ENCODE results near the gene RBBP8. TPM values are rescaled to one million over a fixed set of nuclear protein-coding genes. Genes with fewer than 3 reads are reported as not detected.
A peak's percentile ranks its signal among the peaks of the same experiment; 100 is the strongest.

RBBP8 gene
- polyA plus RNA-seq, 3 donors: 5.8 to 9.6 (median 7.8) TPM

- Histone ChIP-seq H3K79me2 (ENCODE audit: insufficient read depth, low read length) (no peaks in the 10 kb centered on the region), H3K9me3 (replicated peaks in 1 of 2; ENCODE audit: control insufficient read depth in 1 of 2, insufficient read depth in 1 of 2, low read length in 2 of 2) (no peaks in the 10 kb centered on the region), H2AFZ (ENCODE audit: insufficient read depth, low read depth, low read length, poor library complexity, severe bottlenecking) (no peak overlapping the region), H3K27me3 (ENCODE audit: control insufficient read depth in 2 of 2, insufficient read depth in 2 of 2, low read length in 2 of 2) (no peaks in the 10 kb centered on the region), H4K20me1 (ENCODE audit: insufficient read depth, low read length) (no peaks in the 10 kb centered on the region), H3K4me1 (ENCODE audit: control insufficient read depth in 1 of 2, insufficient read depth in 2 of 2, low read length in 2 of 2) (no peaks in the 10 kb centered on the region), H3K9ac (ENCODE audit: insufficient read depth, low read length, poor library complexity, severe bottlenecking) (no peak overlapping the region), H3K27ac (ENCODE audit: low read depth in 1 of 2, low read length in 2 of 2) (no peak overlapping the region), H3K4me3 (replicated peaks in 1 of 3; ENCODE audit: low read depth in 2 of 3, low read length in 3 of 3) (no peak overlapping the region), H3K4me2 (replicated peaks; ENCODE audit: extremely low read depth, low read length, poor library complexity, severe bottlenecking) (no peak overlapping the region), H3K36me3 (replicated peaks in 1 of 2; ENCODE audit: control insufficient read depth in 1 of 2, insufficient read depth in 2 of 2, low read length in 2 of 2) (no peaks in the 10 kb centered on the region)
- TF ChIP-seq, protein P1, sequence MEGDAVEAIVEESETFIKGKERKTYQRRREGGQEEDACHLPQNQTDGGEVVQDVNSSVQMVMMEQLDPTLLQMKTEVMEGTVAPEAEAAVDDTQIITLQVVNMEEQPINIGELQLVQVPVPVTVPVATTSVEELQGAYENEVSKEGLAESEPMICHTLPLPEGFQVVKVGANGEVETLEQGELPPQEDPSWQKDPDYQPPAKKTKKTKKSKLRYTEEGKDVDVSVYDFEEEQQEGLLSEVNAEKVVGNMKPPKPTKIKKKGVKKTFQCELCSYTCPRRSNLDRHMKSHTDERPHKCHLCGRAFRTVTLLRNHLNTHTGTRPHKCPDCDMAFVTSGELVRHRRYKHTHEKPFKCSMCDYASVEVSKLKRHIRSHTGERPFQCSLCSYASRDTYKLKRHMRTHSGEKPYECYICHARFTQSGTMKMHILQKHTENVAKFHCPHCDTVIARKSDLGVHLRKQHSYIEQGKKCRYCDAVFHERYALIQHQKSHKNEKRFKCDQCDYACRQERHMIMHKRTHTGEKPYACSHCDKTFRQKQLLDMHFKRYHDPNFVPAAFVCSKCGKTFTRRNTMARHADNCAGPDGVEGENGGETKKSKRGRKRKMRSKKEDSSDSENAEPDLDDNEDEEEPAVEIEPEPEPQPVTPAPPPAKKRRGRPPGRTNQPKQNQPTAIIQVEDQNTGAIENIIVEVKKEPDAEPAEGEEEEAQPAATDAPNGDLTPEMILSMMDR (IDR thresholded peaks at IDR 0.05): no peak
- no peak overlapping the region for H3K4me3 Mint-ChIP-seq
- no peak overlapping the region for H3K27ac Mint-ChIP-seq
- peaks cover 0 to 5% (median 2%) of the 10 kb centered on the region in 7 donors for H3K9me3 Mint-ChIP-seq
- DNase-seq: no peak
- no peaks in the 10 kb centered on the region for H3K4me1 Mint-ChIP-seq
- H3K36me3 Mint-ChIP-seq: no peaks in the 10 kb centered on the region
- H3K27me3 Mint-ChIP-seq (ENCODE audit: low read depth in 3 of 3): peaks cover 0 to 7% (median 2%) of the 10 kb centered on the region in 3 donors
- intact Hi-C loops (cut with micrococcal nuclease): loop anchor here in 1 of 2 donors (10.0 kb wide), 1 partner anchor 63 kb away; no protein-coding TSS in a partner anchor
Measured at GRCh38 chr18:23042133-23042532, 109.0 kb downstream of the RBBP8 start.

DNA sequence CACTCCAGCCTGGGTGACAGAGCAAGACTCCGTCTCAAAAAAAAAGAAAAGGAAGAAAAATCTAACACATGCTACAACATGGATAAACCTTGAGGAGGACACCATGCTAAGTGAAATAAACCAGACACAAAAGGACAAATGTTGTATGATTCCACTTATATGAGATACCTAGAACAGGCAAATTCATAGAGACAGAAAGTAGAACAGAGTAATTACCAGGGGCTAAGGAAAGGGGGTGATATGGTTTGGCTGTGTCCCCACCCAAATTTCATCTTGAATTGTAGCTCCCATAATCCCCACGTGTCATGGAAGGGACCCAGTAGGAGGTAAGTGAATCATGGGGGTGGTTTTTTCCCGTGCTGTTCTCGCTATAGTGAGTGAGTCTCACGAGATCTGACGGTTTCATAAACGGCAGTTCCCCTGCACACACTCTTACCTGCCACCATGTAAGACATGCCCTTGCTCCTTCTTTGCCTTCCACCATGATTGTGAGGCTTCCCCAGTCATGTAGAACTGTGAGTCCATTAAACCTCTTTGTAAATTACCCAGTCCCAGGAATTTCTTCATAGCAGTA is 110.8 kb downstream of the RBBP8 start:
- intact Hi-C loops (cut with micrococcal nuclease): loop anchor here in 1 of 2 donors (10.0 kb wide), 1 partner anchor 61 kb away; no protein-coding TSS in a partner anchor
- TF ChIP-seq, protein P1 (IDR thresholded peaks at IDR 0.05): no peak
- DNase-seq: no peak
- no peak overlapping the region for H3K4me2 ChIP-seq (replicated peaks; ENCODE audit: extremely low read depth, low read length, poor library complexity, severe bottlenecking)
- no peak overlapping the region for H2AFZ ChIP-seq (ENCODE audit: insufficient read depth, low read depth, low read length, poor library complexity, severe bottlenecking)
- Mint-ChIP-seq H3K36me3 (no peaks in the 10 kb centered on the region), H3K27ac (peak overlapping the region in 1 of 7 donors; percentile 27), H3K9me3 (peaks cover 0 to 5% (median 2%) of the 10 kb centered on the region in 7 donors), H3K27me3 (ENCODE audit: low read depth in 3 of 3) (peaks cover 0 to 7% (median 2%) of the 10 kb centered on the region in 3 donors), H3K4me1 (no peaks in the 10 kb centered on the region), H3K4me3 (no peak overlapping the region)
- H3K27ac ChIP-seq (ENCODE audit: low read depth in 1 of 2, low read length in 2 of 2): no peak overlapping the region
- H4K20me1 ChIP-seq (ENCODE audit: insufficient read depth, low read length): no peaks in the 10 kb centered on the region
- no peaks in the 10 kb centered on the region for H3K27me3 ChIP-seq (ENCODE audit: control insufficient read depth in 2 of 2, insufficient read depth in 2 of 2, low read length in 2 of 2)
- H3K4me1 ChIP-seq (ENCODE audit: control insufficient read depth in 1 of 2, insufficient read depth in 2 of 2, low read length in 2 of 2): no peaks in the 10 kb centered on the region
- H3K9ac ChIP-seq (ENCODE audit: insufficient read depth, low read length, poor library complexity, severe bottlenecking): no peak overlapping the region
- no peak overlapping the region for H3K4me3 ChIP-seq (replicated peaks in 1 of 3; ENCODE audit: low read depth in 2 of 3, low read length in 3 of 3)
- no peaks in the 10 kb centered on the region for H3K36me3 ChIP-seq (replicated peaks in 1 of 2; ENCODE audit: control insufficient read depth in 1 of 2, insufficient read depth in 2 of 2, low read length in 2 of 2)
- no peaks in the 10 kb centered on the region for H3K79me2 ChIP-seq (ENCODE audit: insufficient read depth, low read length)
- 90% methylated on average over 3 of the region's 7 CpGs for WGBS (ENCODE audit: insufficient coverage)
- H3K9me3 ChIP-seq (replicated peaks in 1 of 2; ENCODE audit: control insufficient read depth in 1 of 2, insufficient read depth in 1 of 2, low read length in 2 of 2): no peaks in the 10 kb centered on the region
